Trophoblast cell (in vitro differentiated cells and primary cell): ENCODE data around the gene GLDN.

Experiments used
- DNase-seq, 2 donors: peaks; one replicate each; pipeline ENCODE4 v3.0.0-alpha.2; 2016
- H2AFZ ChIP-seq: 2 replicates; pipeline ENCODE4 v1.6.1; 2013; ENCODE audit warnings: low read length, moderate library complexity, mild to moderate bottlenecking; ENCODE audit not compliant: insufficient read depth, poor library complexity
- H2AK5ac ChIP-seq: 2 replicates; pipeline ENCODE4 v1.6.1; 2013; ENCODE audit warnings: mild to moderate bottlenecking, low read length
- H2BK120ac ChIP-seq: 2 replicates; pipeline ENCODE4 v1.6.1; 2013; ENCODE audit warnings: low read length, mild to moderate bottlenecking, moderate library complexity; ENCODE audit not compliant: insufficient read depth, poor library complexity
- H2BK12ac ChIP-seq: 2 replicates; pipeline ENCODE4 v1.6.1; 2013; ENCODE audit warnings: mild to moderate bottlenecking, low read length, moderate library complexity
- H2BK5ac ChIP-seq: 2 replicates; pipeline ENCODE4 v1.6.1; 2013; ENCODE audit warnings: low read length, low read depth, moderate library complexity, mild to moderate bottlenecking; ENCODE audit not compliant: poor library complexity
- H3K14ac ChIP-seq: 2 replicates; pipeline ENCODE4 v1.6.1; 2013; ENCODE audit warnings: mild to moderate bottlenecking, low read length
- H3K18ac ChIP-seq: 2 replicates; pipeline ENCODE4 v1.6.1; 2013; ENCODE audit warnings: mild to moderate bottlenecking, low read length
- H3K23ac ChIP-seq: 2 replicates; pipeline ENCODE4 v1.6.1; 2013; ENCODE audit warnings: low read length
- H3K27ac ChIP-seq: 2 replicates; pipeline ENCODE4 v1.5.1; 2013; ENCODE audit warnings: low read depth, mild to moderate bottlenecking, inconsistent platforms, low read length, moderate library complexity
- H3K27me3 ChIP-seq: 2 replicates; pipeline ENCODE4 v1.6.1; 2013; ENCODE audit warnings: inconsistent platforms, mild to moderate bottlenecking, low read length, moderate library complexity; ENCODE audit not compliant: insufficient read depth
- H3K36me3 ChIP-seq, 2 experiments: 1 replicate in 1 of 2; 2 replicates in 1 of 2; pipeline ENCODE4 v1.6.1; 2013; ENCODE audit warnings: low read length in 2 of 2, mild to moderate bottlenecking in 2 of 2, moderate library complexity in 1 of 2; ENCODE audit not compliant: insufficient read depth in 2 of 2, control insufficient read depth in 1 of 2
- H3K4ac ChIP-seq: 2 replicates; pipeline ENCODE4 v1.6.1; 2013; ENCODE audit warnings: low read depth, mild to moderate bottlenecking, low read length, moderate library complexity
- H3K4me1 ChIP-seq, 2 experiments: 1 replicate in 1 of 2; 2 replicates in 1 of 2; pipeline ENCODE4 v1.6.1; 2013; ENCODE audit warnings: low read length in 2 of 2, mild to moderate bottlenecking in 2 of 2, moderate library complexity in 1 of 2; ENCODE audit not compliant: insufficient read depth in 2 of 2, control insufficient read depth in 1 of 2
- H3K4me2 ChIP-seq: 2 replicates; pipeline ENCODE4 v1.6.1; 2013; ENCODE audit warnings: inconsistent platforms, mild to moderate bottlenecking, low read length, moderate library complexity
- H3K4me3 ChIP-seq: 2 replicates; pipeline ENCODE4 v1.5.1; 2013; ENCODE audit warnings: mild to moderate bottlenecking, low read depth, low read length, inconsistent platforms
- H3K79me1 ChIP-seq: one replicate; pipeline ENCODE4 v1.6.1; 2013; ENCODE audit warnings: low read length
- H3K79me2 ChIP-seq: 2 replicates; pipeline ENCODE4 v1.6.1; 2013; ENCODE audit warnings: low read length, mild to moderate bottlenecking; ENCODE audit not compliant: control insufficient read depth, insufficient read depth, poor library complexity
- H3K9ac ChIP-seq: 2 replicates; pipeline ENCODE4 v1.6.1; 2013; ENCODE audit warnings: mild to moderate bottlenecking, low read length
- H3K9me3 ChIP-seq: 2 replicates; pipeline ENCODE4 v1.6.1; 2013; ENCODE audit warnings: low read depth, mild to moderate bottlenecking, control low read depth, inconsistent platforms, low read length; ENCODE audit not compliant: insufficient read depth
- H4K12ac ChIP-seq: 2 replicates; pipeline ENCODE4 v1.6.1; 2013; ENCODE audit warnings: low read depth, mild to moderate bottlenecking, low read length, moderate library complexity
- H4K8ac ChIP-seq: 2 replicates; pipeline ENCODE4 v1.6.1; 2013; ENCODE audit warnings: low read depth, mild to moderate bottlenecking, low read length, moderate library complexity
- H4K91ac ChIP-seq: one replicate; pipeline ENCODE4 v1.6.1; 2013; ENCODE audit warnings: low read depth, mild to moderate bottlenecking, low read length, moderate library complexity
- WGBS: extraction: QIAGEN DNeasy Blood & Tissue Kit; methylation state at CpG from one replicate; pipeline ENCODE4 v1.1.7; 2013; ENCODE audit warnings: missing lambda C conversion rate; ENCODE audit not compliant: insufficient read length, insufficient coverage; ENCODE audit errors: extremely low coverage; 5-methylcytosine and 5-hydroxymethylcytosine counted together

Gene GLDN

GRCh38 chr15:51401872-51402517, 60.5 kb downstream of the GLDN start:
- Histone ChIP-seq H3K4ac (no peak overlapping the region), H3K23ac (no peak overlapping the region), H3K27me3 (no peaks in the 10 kb centered on the region), H2AFZ (no peak overlapping the region), H3K79me2 (no peaks in the 10 kb centered on the region), H3K9ac (no peak overlapping the region), H3K14ac (no peak overlapping the region), H3K27ac (no peak overlapping the region), H4K91ac (no peak overlapping the region), H2BK120ac (no peak overlapping the region), H4K8ac (no peak overlapping the region), H2BK12ac (no peak overlapping the region), H4K12ac (no peak overlapping the region), H3K79me1 (no peaks in the 10 kb centered on the region), H2BK5ac (no peak overlapping the region), H3K18ac (no peak overlapping the region), H3K4me1 (no peaks in the 10 kb centered on the region), H3K9me3 (no peaks in the 10 kb centered on the region), H3K4me2 (no peak overlapping the region), H3K4me3 (no peak overlapping the region), H3K36me3 (peaks cover 0 to 2% of the 10 kb centered on the region in 2 experiments), H2AK5ac (no peak overlapping the region)
- peak; percentile 16 to 64 for DNase-seq
- no CpG with 5 or more reads among the region's 12 CpGs for WGBS

DNA sequence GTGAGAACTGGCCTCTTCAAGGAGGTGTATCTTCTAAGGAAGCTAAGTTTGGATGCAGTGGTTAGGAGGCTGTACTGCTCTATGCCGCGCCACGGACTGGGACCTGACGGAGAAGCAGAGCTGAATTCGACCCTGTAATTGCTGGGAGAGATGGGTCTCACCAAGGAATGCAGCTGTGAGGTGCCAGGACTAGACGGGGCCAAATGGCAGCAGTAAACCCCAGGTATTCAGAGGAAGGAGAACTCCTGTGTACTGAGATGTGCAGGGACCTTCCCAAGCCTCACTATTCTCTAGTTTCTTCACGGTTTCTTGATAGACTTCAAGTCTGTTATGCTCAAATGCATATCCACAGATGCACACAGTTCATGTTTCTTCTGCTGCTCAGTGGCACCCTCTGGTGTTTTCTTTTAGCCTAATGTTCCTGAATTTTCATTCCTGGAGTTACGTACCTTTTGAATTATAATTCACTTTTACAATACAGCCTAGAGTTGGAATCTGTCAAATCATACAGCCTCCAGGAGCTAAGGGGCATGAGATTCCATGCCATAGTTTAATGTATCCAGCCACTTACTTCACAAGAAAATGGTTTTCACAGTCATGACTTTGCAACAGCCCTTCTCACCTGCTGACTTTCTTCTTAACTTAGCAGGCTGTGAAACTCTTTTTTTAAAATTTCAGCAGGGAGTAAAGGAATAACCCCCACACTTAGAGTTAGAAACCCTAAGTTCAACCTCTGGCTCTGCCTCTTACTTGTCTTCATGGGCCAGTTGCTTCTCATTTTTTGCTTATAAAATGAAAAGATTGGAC, 61.8 kb downstream of the GLDN start:
- Histone ChIP-seq H3K36me3 (peaks cover 0 to 2% of the 10 kb centered on the region in 2 experiments), H4K91ac (no peak overlapping the region), H3K4me1 (no peaks in the 10 kb centered on the region), H3K9me3 (no peaks in the 10 kb centered on the region), H2AK5ac (no peak overlapping the region), H2BK120ac (no peak overlapping the region), H3K18ac (no peak overlapping the region), H3K4ac (no peak overlapping the region), H2BK5ac (no peak overlapping the region), H2BK12ac (no peak overlapping the region), H3K27me3 (no peaks in the 10 kb centered on the region), H3K27ac (no peak overlapping the region), H3K79me1 (no peaks in the 10 kb centered on the region), H2AFZ (no peak overlapping the region), H3K9ac (no peak overlapping the region), H3K23ac (no peak overlapping the region), H4K8ac (no peak overlapping the region), H3K4me3 (no peak overlapping the region), H3K79me2 (no peaks in the 10 kb centered on the region), H3K4me2 (no peak overlapping the region), H3K14ac (no peak overlapping the region), H4K12ac (no peak overlapping the region)
- DNase-seq, result peak; percentile 24 to 70
- WGBS, result no CpG with 5 or more reads among the region's 8 CpGs

GRCh38 chr15:51403946-51404695, 62.7 kb downstream of the GLDN start:
- no CpG with 5 or more reads among the region's 9 CpGs for WGBS
- H3K23ac ChIP-seq, result no peak overlapping the region

GRCh38 chr15:51405693-51406523, 64.5 kb downstream of the GLDN start:
- no CpG with 5 or more reads among the region's 11 CpGs for WGBS
- Histone ChIP-seq H3K4me3 (no peak overlapping the region), H2BK12ac (no peak overlapping the region), H2BK5ac (no peak overlapping the region), H4K91ac (no peak overlapping the region), H4K12ac (no peak overlapping the region), H3K4me1 (no peaks in the 10 kb centered on the region), H3K79me2 (no peaks in the 10 kb centered on the region), H3K79me1 (no peaks in the 10 kb centered on the region), H3K23ac (no peak overlapping the region), H2AK5ac (no peak overlapping the region), H3K9ac (no peak overlapping the region), H3K4me2 (no peak overlapping the region), H3K27ac (no peak overlapping the region), H2AFZ (no peak overlapping the region), H3K27me3 (no peaks in the 10 kb centered on the region), H4K8ac (no peak overlapping the region), H3K18ac (no peak overlapping the region), H3K36me3 (no peaks in the 10 kb centered on the region), H3K9me3 (no peaks in the 10 kb centered on the region), H2BK120ac (no peak overlapping the region), H3K14ac (no peak overlapping the region), H3K4ac (no peak overlapping the region)
- no peak for DNase-seq

More at GRCh38 chr15:51403946-51404695, 62.7 kb downstream of the GLDN start:
- Histone ChIP-seq H3K14ac (no peak overlapping the region), H3K4me2 (no peak overlapping the region), H3K27me3 (no peaks in the 10 kb centered on the region), H3K79me1 (no peaks in the 10 kb centered on the region), H2AFZ (no peak overlapping the region), H3K79me2 (no peaks in the 10 kb centered on the region), H4K12ac (no peak overlapping the region), H3K18ac (no peak overlapping the region), H2BK12ac (no peak overlapping the region), H2BK120ac (no peak overlapping the region), H3K9me3 (no peaks in the 10 kb centered on the region), H3K9ac (no peak overlapping the region), H2AK5ac (no peak overlapping the region), H4K91ac (no peak overlapping the region), H3K4me1 (no peaks in the 10 kb centered on the region), H3K4ac (no peak overlapping the region), H3K27ac (no peak overlapping the region), H3K36me3 (peaks cover 0 to 2% of the 10 kb centered on the region in 2 experiments), H3K4me3 (no peak overlapping the region), H2BK5ac (no peak overlapping the region), H4K8ac (no peak overlapping the region)
- no peak for DNase-seq
